Activated T-cell treated with anti-CD3 and anti-CD28 coated beads, Interleukin-2, amount 50 U/mL, for 24 hours (primary cell): Measurements from ENCODE around the gene CRY2.
"Not testable (repeated sequence)": the region's sequence is repeated elsewhere in the genome, so short reads cannot be mapped to it uniquely, and the experiment has no call there.

ENCODE experiments used
- DNase-seq: peaks from one replicate; pipeline ENCODE4 v3.0.0-alpha.2; 2020
- H3K27ac Mint-ChIP-seq: 2 replicates; pipeline ENCODE4 v1.8.0; 2020; ENCODE audit warnings: mild to moderate bottlenecking, mixed read lengths
- H3K27me3 Mint-ChIP-seq: 2 replicates; pipeline ENCODE4 v1.8.0; 2020; ENCODE audit warnings: mixed read lengths
- H3K36me3 Mint-ChIP-seq: 2 replicates; pipeline ENCODE4 v1.8.0; 2020; ENCODE audit warnings: low read depth, mixed read lengths
- H3K4me1 Mint-ChIP-seq: 2 replicates; pipeline ENCODE4 v1.8.0; 2020; ENCODE audit warnings: low read depth, mixed read lengths
- H3K4me3 Mint-ChIP-seq: 2 replicates; pipeline ENCODE4 v1.8.0; 2020; ENCODE audit warnings: mild to moderate bottlenecking, moderate library complexity, mixed read lengths
- H3K9me3 Mint-ChIP-seq: 2 replicates; pipeline ENCODE4 v1.8.0; 2020; ENCODE audit warnings: mixed read lengths

The CRY2 gene

GRCh38 chr11:45901626-45902025 is 54.4 kb downstream of the CRY2 start:
- Mint-ChIP-seq H3K27me3 (peaks cover 31% of the 10 kb centered on the region), H3K9me3 (no peaks in the 10 kb centered on the region), H3K36me3 (no peaks in the 10 kb centered on the region), H3K4me1 (peaks cover 11% of the 10 kb centered on the region), H3K27ac (no peak overlapping the region), H3K4me3 (no peak overlapping the region)
- DNase-seq: no peak

- Mint-ChIP-seq H3K4me1 (peaks cover 11% of the 10 kb centered on the region), H3K36me3 (no peaks in the 10 kb centered on the region), H3K27me3 (peaks cover 23% of the 10 kb centered on the region), H3K9me3 (no peaks in the 10 kb centered on the region), H3K4me3 (no peak overlapping the region), H3K27ac (no peak overlapping the region)
- no peak for DNase-seq
These were observed 55.4 kb downstream of the CRY2 start for GRCh38 chr11:45902452-45903380.

- no peak for DNase-seq
- Mint-ChIP-seq H3K36me3 (peaks cover under 1% of the 10 kb centered on the region), H3K27ac (no peak overlapping the region), H3K4me3 (no peak overlapping the region), H3K9me3 (no peaks in the 10 kb centered on the region), H3K4me1 (peaks cover 10% of the 10 kb centered on the region), H3K27me3 (peaks cover 10% of the 10 kb centered on the region)
These were observed 57.1 kb downstream of the CRY2 start for GRCh38 chr11:45904309-45904915.

- peaks cover 10% of the 10 kb centered on the region for H3K4me1 Mint-ChIP-seq
- no peaks in the 10 kb centered on the region for H3K9me3 Mint-ChIP-seq
- H3K4me3 Mint-ChIP-seq: no peak overlapping the region
- H3K27me3 Mint-ChIP-seq: peaks cover 10% of the 10 kb centered on the region
- DNase-seq: no peak
- peaks cover 8% of the 10 kb centered on the region for H3K36me3 Mint-ChIP-seq
- H3K27ac Mint-ChIP-seq: no peak overlapping the region
These were observed 57.8 kb downstream of the CRY2 start for GRCh38 chr11:45905095-45905494.

GRCh38 chr11:45905576-45905975 is 58.3 kb downstream of the CRY2 start:
- H3K4me3 Mint-ChIP-seq, H3K27ac Mint-ChIP-seq, H3K27me3 Mint-ChIP-seq, H3K4me1 Mint-ChIP-seq, H3K9me3 Mint-ChIP-seq, DNase-seq: not testable (repeated sequence)
- peaks cover 12% of the 10 kb centered on the region for H3K36me3 Mint-ChIP-seq

GRCh38 chr11:45906096-45906682 is 58.9 kb downstream of the CRY2 start:
- no peak overlapping the region for H3K27ac Mint-ChIP-seq
- H3K27me3 Mint-ChIP-seq: peaks cover under 1% of the 10 kb centered on the region
- H3K36me3 Mint-ChIP-seq: peaks cover 19% of the 10 kb centered on the region
- H3K4me1 Mint-ChIP-seq: peaks cover 5% of the 10 kb centered on the region
- no peak for DNase-seq
- no peak overlapping the region for H3K4me3 Mint-ChIP-seq
- no peaks in the 10 kb centered on the region for H3K9me3 Mint-ChIP-seq

GRCh38 chr11:45906965-45907611 is 59.8 kb downstream of the CRY2 start, which contains the start of gene FREY1:
Gene FREY1 (minus strand): TSS chr11:45907271. CDS start chr11:45907245, 26 bp downstream.
- no peak within 1 kb of the TSS for H3K4me3 Mint-ChIP-seq
- H3K27ac Mint-ChIP-seq: no peak within 1 kb of the TSS
- H3K27me3 Mint-ChIP-seq: no peaks in the 10 kb centered on the region
- peaks cover 5% of the 10 kb centered on the region for H3K4me1 Mint-ChIP-seq
- peaks cover 25% of the 10 kb centered on the region for H3K36me3 Mint-ChIP-seq
- DNase-seq: no peak
- no peaks in the 10 kb centered on the region for H3K9me3 Mint-ChIP-seq

- no peak overlapping the region for H3K27ac Mint-ChIP-seq
These were observed 60.7 kb downstream of the CRY2 start for GRCh38 chr11:45907911-45908370.

GRCh38 chr11:45909594-45910475 is 62.6 kb downstream of the CRY2 start:
- no peaks in the 10 kb centered on the region for H3K9me3 Mint-ChIP-seq
- no peak for DNase-seq
- H3K27ac Mint-ChIP-seq: no peak overlapping the region
- peaks cover 45% of the 10 kb centered on the region for H3K36me3 Mint-ChIP-seq
- H3K4me3 Mint-ChIP-seq: no peak overlapping the region
- H3K27me3 Mint-ChIP-seq: no peaks in the 10 kb centered on the region
- peaks cover 7% of the 10 kb centered on the region for H3K4me1 Mint-ChIP-seq

More at GRCh38 chr11:45907911-45908370, 60.7 kb downstream of the CRY2 start:
- H3K4me1 Mint-ChIP-seq: peaks cover 5% of the 10 kb centered on the region
- no peaks in the 10 kb centered on the region for H3K9me3 Mint-ChIP-seq
- no peaks in the 10 kb centered on the region for H3K27me3 Mint-ChIP-seq
- no peak for DNase-seq
- no peak overlapping the region for H3K4me3 Mint-ChIP-seq
- H3K36me3 Mint-ChIP-seq: peaks cover 26% of the 10 kb centered on the region

GRCh38 chr11:45910623-45911022 is 63.3 kb downstream of the CRY2 start:
- no peak for DNase-seq
- no peaks in the 10 kb centered on the region for H3K9me3 Mint-ChIP-seq
- peaks cover 53% of the 10 kb centered on the region for H3K36me3 Mint-ChIP-seq
- no peak overlapping the region for H3K27ac Mint-ChIP-seq
- H3K4me1 Mint-ChIP-seq: peaks cover 11% of the 10 kb centered on the region
- no peak overlapping the region for H3K4me3 Mint-ChIP-seq
- no peaks in the 10 kb centered on the region for H3K27me3 Mint-ChIP-seq

GRCh38 chr11:45913514-45913913 is 66.2 kb downstream of the CRY2 start:
- Mint-ChIP-seq H3K9me3 (no peaks in the 10 kb centered on the region), H3K36me3 (peaks cover 70% of the 10 kb centered on the region), H3K4me1 (peaks cover 21% of the 10 kb centered on the region), H3K27me3 (no peaks in the 10 kb centered on the region), H3K27ac (no peak overlapping the region), H3K4me3 (no peak overlapping the region)
- no peak for DNase-seq

- H3K27ac Mint-ChIP-seq: no peak overlapping the region
- peaks cover 72% of the 10 kb centered on the region for H3K36me3 Mint-ChIP-seq
- no peak for DNase-seq
These were observed 66.8 kb downstream of the CRY2 start for GRCh38 chr11:45913942-45914635.

GRCh38 chr11:45915446-45915845 is 68.2 kb downstream of the CRY2 start:
- Mint-ChIP-seq H3K36me3 (peaks cover 60% of the 10 kb centered on the region), H3K4me1 (peaks cover 32% of the 10 kb centered on the region), H3K27ac (peak overlapping the region; percentile 90)

More at GRCh38 chr11:45913942-45914635, 66.8 kb downstream of the CRY2 start:
- H3K9me3 Mint-ChIP-seq: no peaks in the 10 kb centered on the region
- no peaks in the 10 kb centered on the region for H3K27me3 Mint-ChIP-seq
- H3K4me1 Mint-ChIP-seq: peaks cover 26% of the 10 kb centered on the region
- no peak overlapping the region for H3K4me3 Mint-ChIP-seq

More at GRCh38 chr11:45915446-45915845, 68.2 kb downstream of the CRY2 start:
- Mint-ChIP-seq H3K9me3 (no peaks in the 10 kb centered on the region), H3K4me3 (no peak overlapping the region), H3K27me3 (no peaks in the 10 kb centered on the region)
- no peak for DNase-seq
